CD14-positive monocyte (primary cell): ENCODE results near the gene E2F4. TPM values are rescaled to one million over a fixed set of nuclear protein-coding genes. Genes with fewer than 3 reads are reported as not detected.

ENCODE experiments used
- DNase-seq, 3 donors: peaks; one replicate each; pipeline ENCODE4 v3.0.0-alpha.2; 2011 to 2022
- H2AFZ ChIP-seq: 2 replicates; pipeline ENCODE4 v1.6.0; 2012; ENCODE audit warnings: mild to moderate bottlenecking, low read depth, low read length, inconsistent platforms; ENCODE audit not compliant: insufficient read depth, poor library complexity, severe bottlenecking
- H3K27ac ChIP-seq, 2 donors: 1 replicate in 1 of 2; 2 replicates in 1 of 2; pipeline ENCODE4 v1.5.1; 2012 to 2013; ENCODE audit warnings: low read length in 2 of 2, control low read depth in 1 of 2, inconsistent platforms in 1 of 2, low read depth in 1 of 2, mild to moderate bottlenecking in 1 of 2
- H3K27me3 ChIP-seq, 2 donors: one replicate each; pipeline versions ENCODE4 v1.6.0 to v1.6.1; 2011 to 2013; ENCODE audit warnings: low read length in 2 of 2; ENCODE audit not compliant: control insufficient read depth in 2 of 2, insufficient read depth in 2 of 2
- H3K36me3 ChIP-seq, 2 donors: replicated peaks in 1 of 2; 1 replicate in 1 of 2; 2 replicates in 1 of 2; pipeline versions ENCODE4 v1.5.1 to v1.6.1; 2012 to 2013; ENCODE audit warnings: low read length in 2 of 2, control low read depth in 1 of 2, inconsistent platforms in 1 of 2, mild to moderate bottlenecking in 1 of 2; ENCODE audit not compliant: insufficient read depth in 2 of 2, control insufficient read depth in 1 of 2
- H3K4me1 ChIP-seq, 2 donors: 1 replicate in 1 of 2; 2 replicates in 1 of 2; pipeline versions ENCODE4 v1.5.1 to v1.6.1; 2012 to 2013; ENCODE audit warnings: low read length in 2 of 2, control low read depth in 1 of 2, inconsistent platforms in 1 of 2, mild to moderate bottlenecking in 1 of 2, moderate library complexity in 1 of 2; ENCODE audit not compliant: insufficient read depth in 2 of 2, control insufficient read depth in 1 of 2
- H3K4me2 ChIP-seq: replicated peaks from 2 replicates; pipeline ENCODE3; 2012; ENCODE audit warnings: low read length, moderate library complexity, mild to moderate bottlenecking; ENCODE audit not compliant: poor library complexity, severe bottlenecking; ENCODE audit errors: extremely low read depth
- H3K4me3 ChIP-seq, 3 experiments: fragments of 200-600 bp in 1 of 3; sonication (generic) in 1 of 3; replicated peaks in 1 of 3; 1 replicate in 2 of 3; 2 replicates in 1 of 3; pipeline ENCODE4 v1.5.1; 2011 to 2013; ENCODE audit warnings: low read length in 3 of 3, mild to moderate bottlenecking in 3 of 3, control low read depth in 2 of 3, low read depth in 2 of 3, inconsistent platforms in 1 of 3, moderate library complexity in 1 of 3
- H3K79me2 ChIP-seq: 2 replicates; pipeline ENCODE4 v1.6.0; 2012; ENCODE audit warnings: mild to moderate bottlenecking, control low read depth, inconsistent platforms, low read length, moderate library complexity; ENCODE audit not compliant: insufficient read depth
- H3K9ac ChIP-seq: 2 replicates; pipeline ENCODE4 v1.6.0; 2017; ENCODE audit warnings: low read length, mild to moderate bottlenecking; ENCODE audit not compliant: insufficient read depth, poor library complexity, severe bottlenecking
- H3K9me3 ChIP-seq, 2 donors: replicated peaks in 1 of 2; 1 replicate in 1 of 2; 2 replicates in 1 of 2; pipeline versions ENCODE4 v1.5.1 to v1.6.1; 2012 to 2013; ENCODE audit warnings: low read length in 2 of 2, control low read depth in 1 of 2; ENCODE audit not compliant: control insufficient read depth in 1 of 2, insufficient read depth in 1 of 2
- H4K20me1 ChIP-seq: 2 replicates; pipeline ENCODE4 v1.6.0; 2012; ENCODE audit warnings: mild to moderate bottlenecking, low read length, control low read depth, moderate library complexity; ENCODE audit not compliant: insufficient read depth
- H3K27ac Mint-ChIP-seq, 7 donors: one replicate each; pipeline ENCODE4 v1.8.0; 2020; ENCODE audit warnings: mild to moderate bottlenecking in 7 of 7, mixed read lengths in 7 of 7, moderate library complexity in 6 of 7, inconsistent platforms in 2 of 7
- H3K27me3 Mint-ChIP-seq, 3 donors: one replicate each; pipeline ENCODE4 v1.8.0; 2021 to 2022; ENCODE audit warnings: low read depth in 3 of 3, mild to moderate bottlenecking in 3 of 3, mixed read lengths in 3 of 3, moderate library complexity in 3 of 3, inconsistent platforms in 1 of 3
- H3K36me3 Mint-ChIP-seq, 2 donors: one replicate each; pipeline ENCODE4 v1.8.0; 2020; ENCODE audit warnings: mixed read lengths in 2 of 2, inconsistent platforms in 1 of 2, mild to moderate bottlenecking in 1 of 2
- H3K4me1 Mint-ChIP-seq: one replicate; pipeline ENCODE4 v1.8.0; 2020; ENCODE audit warnings: mild to moderate bottlenecking, mixed read lengths
- H3K4me3 Mint-ChIP-seq, 2 donors: one replicate each; pipeline ENCODE4 v1.8.0; 2020; ENCODE audit warnings: mild to moderate bottlenecking in 2 of 2, mixed read lengths in 2 of 2, moderate library complexity in 1 of 2
- H3K9me3 Mint-ChIP-seq, 7 donors: one replicate each; pipeline ENCODE4 v1.8.0; 2020 to 2022; ENCODE audit warnings: mixed read lengths in 7 of 7, mild to moderate bottlenecking in 6 of 7, moderate library complexity in 6 of 7, inconsistent platforms in 2 of 7
- WGBS: methylation state at CpG from one replicate; pipeline ENCODE4 v1.1.5; 2013; ENCODE audit warnings: missing lambda C conversion rate; ENCODE audit not compliant: insufficient coverage; 5-methylcytosine and 5-hydroxymethylcytosine counted together
- intact Hi-C, 2 donors: fragments of 100-400 bp; cut with micrococcal nuclease; formaldehyde crosslinking; loops; one replicate each; pipeline versions ENCODE4 v1.15.0 to v1.15.1; 2023
- polyA plus RNA-seq, 3 donors: library from polyadenylated mRNA; depleted of rRNA in 1 of 3; unstranded in 2 of 3; stranded (reverse) in 1 of 3; fragments of 300-500 nt in 2 of 3; fragments of >200 nt in 1 of 3; fragmentation: Illumina TruSeq in 2 of 3; gene quantifications; 1 replicate in 2 of 3; 2 replicates in 1 of 3; pipeline ENCODE4 v1.2.3, GENCODE V29; 2012 to 2021
- TF ChIP-seq, protein P1 (sequence below): fragments of 200-600 bp; IDR thresholded peaks from one replicate; pipeline ENCODE4 v1.8.0; 2022; ENCODE audit warnings: antibody characterized with exemption, mild to moderate bottlenecking

The E2F4 gene
- polyA plus RNA-seq, 3 donors: 53.1 to 191 (median 61.5) TPM

DNA sequence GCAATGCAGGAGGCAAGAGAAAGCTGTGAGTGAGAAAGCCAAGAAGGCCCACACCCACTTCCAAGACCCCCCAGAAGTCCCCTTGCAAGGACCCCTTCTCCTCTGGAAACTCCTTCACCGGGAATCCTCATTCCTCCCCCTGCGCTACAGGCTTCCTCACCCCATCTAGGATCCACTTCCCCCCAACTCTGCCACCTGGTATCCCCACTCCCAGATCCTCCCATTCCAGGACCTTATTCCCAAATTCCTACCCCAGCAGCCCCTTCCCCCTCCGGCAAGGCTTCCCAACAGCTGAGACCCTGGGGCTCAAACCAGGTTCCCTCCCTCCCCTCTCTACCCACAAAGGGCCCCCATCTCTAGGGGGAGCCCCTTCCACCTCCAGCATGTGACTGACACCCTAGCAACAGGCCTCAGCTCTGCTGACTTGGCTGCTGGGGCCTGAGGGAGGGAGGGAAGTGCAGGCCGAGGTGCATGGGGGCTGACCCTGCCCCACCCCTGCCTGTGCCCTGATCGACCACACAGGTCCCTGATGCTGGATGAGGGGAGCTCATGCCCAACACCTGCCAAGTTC is 25.3 kb upstream of the E2F4 start:
- no peak for DNase-seq
- peaks cover 70 to 92% (median 80%) of the 10 kb centered on the region in 3 donors for H3K27me3 Mint-ChIP-seq
- no peak overlapping the region for H3K4me2 ChIP-seq
- H3K4me1 ChIP-seq: peaks cover 62 to 66% of the 10 kb centered on the region in 2 donors
- peaks cover 0 to 34% of the 10 kb centered on the region in 2 donors for H3K9me3 ChIP-seq
- H3K36me3 Mint-ChIP-seq: peaks cover 19% of the 10 kb centered on the region in 2 donors
- no peak overlapping the region for H3K9ac ChIP-seq
- peaks cover 49% of the 10 kb centered on the region for H3K4me1 Mint-ChIP-seq
- no peaks in the 10 kb centered on the region for H3K36me3 ChIP-seq
- no peak overlapping the region for H3K4me3 ChIP-seq
- intact Hi-C loops: no loop called here
- TF ChIP-seq, protein P1, sequence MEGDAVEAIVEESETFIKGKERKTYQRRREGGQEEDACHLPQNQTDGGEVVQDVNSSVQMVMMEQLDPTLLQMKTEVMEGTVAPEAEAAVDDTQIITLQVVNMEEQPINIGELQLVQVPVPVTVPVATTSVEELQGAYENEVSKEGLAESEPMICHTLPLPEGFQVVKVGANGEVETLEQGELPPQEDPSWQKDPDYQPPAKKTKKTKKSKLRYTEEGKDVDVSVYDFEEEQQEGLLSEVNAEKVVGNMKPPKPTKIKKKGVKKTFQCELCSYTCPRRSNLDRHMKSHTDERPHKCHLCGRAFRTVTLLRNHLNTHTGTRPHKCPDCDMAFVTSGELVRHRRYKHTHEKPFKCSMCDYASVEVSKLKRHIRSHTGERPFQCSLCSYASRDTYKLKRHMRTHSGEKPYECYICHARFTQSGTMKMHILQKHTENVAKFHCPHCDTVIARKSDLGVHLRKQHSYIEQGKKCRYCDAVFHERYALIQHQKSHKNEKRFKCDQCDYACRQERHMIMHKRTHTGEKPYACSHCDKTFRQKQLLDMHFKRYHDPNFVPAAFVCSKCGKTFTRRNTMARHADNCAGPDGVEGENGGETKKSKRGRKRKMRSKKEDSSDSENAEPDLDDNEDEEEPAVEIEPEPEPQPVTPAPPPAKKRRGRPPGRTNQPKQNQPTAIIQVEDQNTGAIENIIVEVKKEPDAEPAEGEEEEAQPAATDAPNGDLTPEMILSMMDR: no peak
- no peak overlapping the region for H3K27ac Mint-ChIP-seq
- H4K20me1 ChIP-seq: peaks cover 45% of the 10 kb centered on the region
- peaks cover 0 to 28% (median 14%) of the 10 kb centered on the region in 7 donors for H3K9me3 Mint-ChIP-seq
- peaks cover 47 to 75% of the 10 kb centered on the region in 2 donors for H3K27me3 ChIP-seq
- H3K4me3 Mint-ChIP-seq: peak overlapping the region in 1 of 2 donors; percentile 84
- H3K27ac ChIP-seq: no peak overlapping the region
- H3K79me2 ChIP-seq: no peaks in the 10 kb centered on the region
- 71% methylated on average over 5 of the region's 5 CpGs for WGBS
- H2AFZ ChIP-seq: no peak overlapping the region

DNA sequence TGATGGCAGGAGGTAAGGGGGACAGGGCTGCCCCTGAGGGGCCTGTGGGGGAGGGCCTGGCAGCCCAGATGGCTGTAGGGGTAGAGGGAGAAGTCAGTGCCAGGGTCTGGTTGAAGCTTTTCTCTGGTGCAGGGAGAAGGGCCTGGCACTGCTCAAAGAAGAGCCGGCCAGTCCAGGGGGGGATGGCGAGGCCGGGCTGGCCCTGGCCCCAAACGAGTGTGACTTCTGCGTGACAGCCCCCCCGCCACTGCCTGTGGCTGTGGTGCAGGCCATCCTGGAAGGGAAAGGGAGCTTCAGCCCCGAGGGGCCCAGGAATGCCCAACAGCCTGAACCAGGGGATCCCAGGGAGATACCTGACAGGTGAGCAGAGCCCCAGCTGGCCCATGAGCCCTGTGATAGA is 24.4 kb upstream of the E2F4 start:
- H3K27ac Mint-ChIP-seq: no peak overlapping the region
- H3K4me1 Mint-ChIP-seq: peaks cover 51% of the 10 kb centered on the region
- Histone ChIP-seq H2AFZ (no peak overlapping the region), H3K9me3 (peaks cover 0 to 28% of the 10 kb centered on the region in 2 donors), H3K27ac (no peak overlapping the region), H3K9ac (no peak overlapping the region), H3K4me3 (no peak overlapping the region), H3K36me3 (no peaks in the 10 kb centered on the region), H3K4me2 (no peak overlapping the region), H3K4me1 (peaks cover 62 to 66% of the 10 kb centered on the region in 2 donors), H4K20me1 (peaks cover 36% of the 10 kb centered on the region), H3K27me3 (peaks cover 40 to 66% of the 10 kb centered on the region in 2 donors), H3K79me2 (no peaks in the 10 kb centered on the region)
- WGBS: 94% methylated on average over 6 of the region's 7 CpGs
- TF ChIP-seq, protein P1: no peak
- intact Hi-C loops: no loop called here
- peak overlapping the region in 1 of 2 donors; percentile 84 for H3K4me3 Mint-ChIP-seq
- peaks cover 18 to 19% of the 10 kb centered on the region in 2 donors for H3K36me3 Mint-ChIP-seq
- H3K27me3 Mint-ChIP-seq: peaks cover 65 to 92% (median 80%) of the 10 kb centered on the region in 3 donors
- H3K9me3 Mint-ChIP-seq: peaks cover 0 to 24% (median 11%) of the 10 kb centered on the region in 7 donors
- no peak for DNase-seq
